Neural cell (in vitro differentiated cells): Measurements from ENCODE around the gene GTF2H1. TPM values are rescaled to one million over a fixed set of nuclear protein-coding genes. Genes with fewer than 3 reads are reported as not detected.

Experiments
- H2AFZ ChIP-seq: fragments of 200-600, 300-800 bp; sonication (generic), shearing (Covaris generic); 2 replicates; pipeline ENCODE4 v1.6.0; 2014; ENCODE audit warnings: low read depth, mild to moderate bottlenecking, antibody characterized with exemption, low read length, moderate library complexity
- H3F3A ChIP-seq: fragments of 200-600 bp; shearing (Covaris generic); 2 replicates; pipeline ENCODE4 v1.6.1; 2016; ENCODE audit warnings: mild to moderate bottlenecking, moderate library complexity, mixed read lengths, antibody characterized with exemption, low read length; ENCODE audit not compliant: insufficient read depth, poor library complexity, severe bottlenecking
- H3K27ac ChIP-seq: fragments of 200-600, 300-800 bp; sonication (generic), shearing (Covaris generic); 2 replicates; pipeline ENCODE4 v1.5.1; 2014; ENCODE audit warnings: mild to moderate bottlenecking, low read length, moderate library complexity
- H3K27me3 ChIP-seq: fragments of 300-800, 200-600 bp; sonication (generic), shearing (Covaris generic); 2 replicates; pipeline ENCODE4 v1.6.0; 2014; ENCODE audit warnings: mild to moderate bottlenecking, low read depth, low read length, moderate library complexity; ENCODE audit not compliant: insufficient read depth
- H3K36me3 ChIP-seq: fragments of 300-800, 200-600 bp; sonication (generic), shearing (Covaris generic); 2 replicates; pipeline ENCODE4 v1.5.1; 2014; ENCODE audit warnings: mild to moderate bottlenecking, antibody characterized with exemption, low read length, moderate library complexity; ENCODE audit not compliant: insufficient read depth
- H3K4me2 ChIP-seq: fragments of 300-800, 200-600 bp; sonication (generic), shearing (Covaris generic); 2 replicates; pipeline ENCODE4 v1.6.0; 2014; ENCODE audit warnings: mild to moderate bottlenecking, low read length
- H3K4me3 ChIP-seq: fragments of 300-800, 200-600 bp; sonication (generic), shearing (Covaris generic); 2 replicates; pipeline ENCODE4 v1.5.1; 2014; ENCODE audit warnings: mild to moderate bottlenecking, low read length, moderate library complexity
- H3K79me2 ChIP-seq: fragments of 200-600 bp; shearing (Covaris generic); replicated peaks from 2 replicates; pipeline ENCODE4 v1.6.0; 2014; ENCODE audit warnings: mild to moderate bottlenecking, low read length, moderate library complexity; ENCODE audit not compliant: insufficient read depth
- H3K9ac ChIP-seq: fragments of 300-800, 200-600 bp; sonication (generic), shearing (Covaris generic); 2 replicates; pipeline ENCODE4 v1.6.1; 2016; ENCODE audit warnings: mild to moderate bottlenecking, low read length, mixed read lengths
- H3K9me2 ChIP-seq: fragments of 200-600 bp; shearing (Covaris generic); 2 replicates; pipeline ENCODE4 v1.6.1; 2016; ENCODE audit warnings: mild to moderate bottlenecking, low read length, mixed read lengths; ENCODE audit not compliant: insufficient read depth
- H3K9me3 ChIP-seq: fragments of 200-600, 300-800 bp; sonication (generic), shearing (Covaris generic); 2 replicates; pipeline ENCODE4 v1.6.1; 2016; ENCODE audit warnings: mild to moderate bottlenecking, mixed run types, low read length, moderate library complexity, mixed read lengths
- H4K20me1 ChIP-seq: fragments of 200-600 bp; shearing (Covaris generic); 2 replicates; pipeline ENCODE4 v1.6.1; 2016; ENCODE audit warnings: mild to moderate bottlenecking, mixed run types; ENCODE audit not compliant: insufficient read depth
- EP300 ChIP-seq: fragments of 450-650 bp; conservative IDR thresholded peaks from 2 replicates; pipeline ENCODE4 v1.6.1; 2014; ENCODE audit warnings: antibody characterized with exemption, mild to moderate bottlenecking, moderate library complexity; ENCODE audit not compliant: poor library complexity, severe bottlenecking
- EZH2 ChIP-seq: fragments of 200-600, 300-800 bp; shearing (Covaris generic), sonication (generic); IDR thresholded peaks from 2 replicates; pipeline ENCODE4 v1.6.1; 2014; ENCODE audit warnings: antibody characterized with exemption, low read length, borderline replicate concordance, mild to moderate bottlenecking; ENCODE audit not compliant: insufficient read depth, poor library complexity, severe bottlenecking
- MXI1 ChIP-seq: fragments of 450-650 bp; conservative IDR thresholded peaks from 2 replicates; pipeline ENCODE4 v1.6.1; 2014; ENCODE audit warnings: antibody characterized with exemption, mild to moderate bottlenecking; ENCODE audit not compliant: poor library complexity, severe bottlenecking
- POLR2AphosphoS5 ChIP-seq: IDR thresholded peaks from 2 replicates; pipeline ENCODE4 v1.6.1; 2012
- RAD21 ChIP-seq: fragments of 450-650 bp; conservative IDR thresholded peaks from 2 replicates; pipeline ENCODE4 v1.6.1; 2014; ENCODE audit warnings: antibody characterized with exemption, mild to moderate bottlenecking, moderate library complexity
- SMC3 ChIP-seq: fragments of 450-650 bp; conservative IDR thresholded peaks from 2 replicates; pipeline ENCODE4 v1.6.1; 2014; ENCODE audit warnings: antibody characterized with exemption, mild to moderate bottlenecking, moderate library complexity; ENCODE audit not compliant: poor library complexity
- TAF1 ChIP-seq: IDR thresholded peaks from 2 replicates; pipeline ENCODE4 v1.6.1; 2012; ENCODE audit warnings: low read depth
- polyA plus RNA-seq: library from polyadenylated mRNA; depleted of rRNA; stranded (reverse); fragments of >200 nt; gene quantifications from 2 replicates; pipeline ENCODE4 v1.2.3, GENCODE V29; 2014
- TF ChIP-seq, protein P1 (sequence below): IDR thresholded peaks from 2 replicates; pipeline ENCODE4 v1.6.1; 2012; ENCODE audit warnings: borderline replicate concordance
- TF ChIP-seq, protein P2 (sequence below): fragments of 450-650 bp; IDR thresholded peaks from 2 replicates; pipeline ENCODE4 v1.5.1; 2014; ENCODE audit warnings: antibody characterized with exemption, mild to moderate bottlenecking, moderate library complexity; ENCODE audit not compliant: poor library complexity, severe bottlenecking

GTF2H1 gene
- polyA plus RNA-seq, 1 donor from 2014 or later, result 109 TPM

DNA sequence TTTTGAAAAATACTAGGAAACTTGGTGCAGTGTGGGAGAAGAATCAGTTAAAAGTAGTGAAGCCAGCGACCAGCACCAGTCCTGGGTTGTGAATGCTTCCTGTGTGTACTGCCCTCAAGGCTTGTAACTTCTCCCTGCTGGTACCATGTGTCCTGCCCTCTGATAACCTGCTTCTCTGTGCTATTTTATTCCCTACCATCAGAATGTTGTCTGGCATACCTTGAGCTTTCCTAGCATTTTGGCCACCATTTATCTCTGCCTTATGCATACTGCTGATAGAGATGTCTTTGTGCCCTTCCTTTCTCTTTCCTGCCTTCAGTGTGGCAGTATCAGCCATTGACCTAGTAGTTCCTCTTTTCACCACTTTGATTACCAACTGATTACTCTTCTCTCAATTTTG, 2.0 kb downstream of the GTF2H1 start:
- peaks cover 54% of the 10 kb centered on the region for H3K79me2 ChIP-seq
- TF ChIP-seq, protein P1, sequence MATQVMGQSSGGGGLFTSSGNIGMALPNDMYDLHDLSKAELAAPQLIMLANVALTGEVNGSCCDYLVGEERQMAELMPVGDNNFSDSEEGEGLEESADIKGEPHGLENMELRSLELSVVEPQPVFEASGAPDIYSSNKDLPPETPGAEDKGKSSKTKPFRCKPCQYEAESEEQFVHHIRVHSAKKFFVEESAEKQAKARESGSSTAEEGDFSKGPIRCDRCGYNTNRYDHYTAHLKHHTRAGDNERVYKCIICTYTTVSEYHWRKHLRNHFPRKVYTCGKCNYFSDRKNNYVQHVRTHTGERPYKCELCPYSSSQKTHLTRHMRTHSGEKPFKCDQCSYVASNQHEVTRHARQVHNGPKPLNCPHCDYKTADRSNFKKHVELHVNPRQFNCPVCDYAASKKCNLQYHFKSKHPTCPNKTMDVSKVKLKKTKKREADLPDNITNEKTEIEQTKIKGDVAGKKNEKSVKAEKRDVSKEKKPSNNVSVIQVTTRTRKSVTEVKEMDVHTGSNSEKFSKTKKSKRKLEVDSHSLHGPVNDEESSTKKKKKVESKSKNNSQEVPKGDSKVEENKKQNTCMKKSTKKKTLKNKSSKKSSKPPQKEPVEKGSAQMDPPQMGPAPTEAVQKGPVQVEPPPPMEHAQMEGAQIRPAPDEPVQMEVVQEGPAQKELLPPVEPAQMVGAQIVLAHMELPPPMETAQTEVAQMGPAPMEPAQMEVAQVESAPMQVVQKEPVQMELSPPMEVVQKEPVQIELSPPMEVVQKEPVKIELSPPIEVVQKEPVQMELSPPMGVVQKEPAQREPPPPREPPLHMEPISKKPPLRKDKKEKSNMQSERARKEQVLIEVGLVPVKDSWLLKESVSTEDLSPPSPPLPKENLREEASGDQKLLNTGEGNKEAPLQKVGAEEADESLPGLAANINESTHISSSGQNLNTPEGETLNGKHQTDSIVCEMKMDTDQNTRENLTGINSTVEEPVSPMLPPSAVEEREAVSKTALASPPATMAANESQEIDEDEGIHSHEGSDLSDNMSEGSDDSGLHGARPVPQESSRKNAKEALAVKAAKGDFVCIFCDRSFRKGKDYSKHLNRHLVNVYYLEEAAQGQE, result no peak
- TF ChIP-seq RAD21 (no peak), EP300 (no peak), EZH2 (no peak), SMC3 (no peak), TAF1 (no peak), POLR2AphosphoS5 (no peak), MXI1 (no peak)
- TF ChIP-seq, protein P2, sequence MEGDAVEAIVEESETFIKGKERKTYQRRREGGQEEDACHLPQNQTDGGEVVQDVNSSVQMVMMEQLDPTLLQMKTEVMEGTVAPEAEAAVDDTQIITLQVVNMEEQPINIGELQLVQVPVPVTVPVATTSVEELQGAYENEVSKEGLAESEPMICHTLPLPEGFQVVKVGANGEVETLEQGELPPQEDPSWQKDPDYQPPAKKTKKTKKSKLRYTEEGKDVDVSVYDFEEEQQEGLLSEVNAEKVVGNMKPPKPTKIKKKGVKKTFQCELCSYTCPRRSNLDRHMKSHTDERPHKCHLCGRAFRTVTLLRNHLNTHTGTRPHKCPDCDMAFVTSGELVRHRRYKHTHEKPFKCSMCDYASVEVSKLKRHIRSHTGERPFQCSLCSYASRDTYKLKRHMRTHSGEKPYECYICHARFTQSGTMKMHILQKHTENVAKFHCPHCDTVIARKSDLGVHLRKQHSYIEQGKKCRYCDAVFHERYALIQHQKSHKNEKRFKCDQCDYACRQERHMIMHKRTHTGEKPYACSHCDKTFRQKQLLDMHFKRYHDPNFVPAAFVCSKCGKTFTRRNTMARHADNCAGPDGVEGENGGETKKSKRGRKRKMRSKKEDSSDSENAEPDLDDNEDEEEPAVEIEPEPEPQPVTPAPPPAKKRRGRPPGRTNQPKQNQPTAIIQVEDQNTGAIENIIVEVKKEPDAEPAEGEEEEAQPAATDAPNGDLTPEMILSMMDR, result no peak
- H4K20me1 ChIP-seq, result no peaks in the 10 kb centered on the region
- H3K4me3 ChIP-seq, result peak overlapping the region; percentile 73
- no peaks in the 10 kb centered on the region for H3K9me3 ChIP-seq
- no peak overlapping the region for H3K27ac ChIP-seq
- no peak overlapping the region for H3K4me2 ChIP-seq
- no peak overlapping the region for H3K9ac ChIP-seq
- H2AFZ ChIP-seq, result no peak overlapping the region
- H3F3A ChIP-seq, result no peaks in the 10 kb centered on the region
- no peaks in the 10 kb centered on the region for H3K9me2 ChIP-seq
- H3K36me3 ChIP-seq, result no peaks in the 10 kb centered on the region
- H3K27me3 ChIP-seq, result no peaks in the 10 kb centered on the region

DNA sequence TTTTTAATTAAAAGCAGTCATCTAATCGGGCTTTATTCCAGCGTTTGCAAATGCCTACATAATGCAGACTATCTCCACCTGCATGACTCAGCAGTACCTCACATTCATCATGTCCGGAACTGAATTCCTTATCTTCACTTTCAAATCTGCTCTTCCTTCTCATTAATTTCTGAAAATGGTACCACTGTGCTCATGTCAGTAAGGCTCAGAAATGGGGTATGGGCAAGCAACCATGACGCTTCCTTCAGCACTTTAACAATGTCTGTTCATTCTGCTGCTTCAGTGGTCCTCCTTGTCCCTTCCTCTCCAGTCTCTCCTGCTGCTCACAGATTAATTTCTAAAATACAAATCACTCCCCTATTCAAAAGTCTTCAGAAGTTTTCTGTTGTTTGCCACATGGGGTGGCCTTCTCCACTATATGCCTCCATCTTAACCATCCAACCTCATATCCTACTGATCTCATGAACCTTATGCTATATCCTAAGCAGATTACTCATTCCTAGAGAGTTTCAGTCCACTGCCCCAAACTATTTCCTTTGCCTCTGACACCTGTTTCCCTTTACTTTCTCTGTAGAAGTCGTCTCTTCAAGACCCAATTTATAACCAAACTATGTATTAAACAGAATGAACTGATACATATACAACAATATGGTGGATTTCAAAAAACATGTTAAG, 7.0 kb downstream of the GTF2H1 start:
- H3K79me2 ChIP-seq, result peaks cover 22% of the 10 kb centered on the region
- TF ChIP-seq SMC3 (no peak), RAD21 (no peak), TAF1 (no peak), POLR2AphosphoS5 (no peak)
- no peak overlapping the region for H2AFZ ChIP-seq

More for the DNA sequence above, 7.0 kb downstream of the GTF2H1 start:
- no peaks in the 10 kb centered on the region for H3K27me3 ChIP-seq
- H3K4me2 ChIP-seq, result no peak overlapping the region
- H3K9ac ChIP-seq, result no peak overlapping the region
- H3F3A ChIP-seq, result no peaks in the 10 kb centered on the region
- no peak overlapping the region for H3K4me3 ChIP-seq
- H3K9me2 ChIP-seq, result no peaks in the 10 kb centered on the region
- H3K9me3 ChIP-seq, result no peaks in the 10 kb centered on the region
- H4K20me1 ChIP-seq, result no peaks in the 10 kb centered on the region
- no peak overlapping the region for H3K27ac ChIP-seq
- H3K36me3 ChIP-seq, result peaks cover 11% of the 10 kb centered on the region
